MM.1S (cell line): Measurements from ENCODE around the gene RCOR1.
"Not testable (repeated sequence)": the region's sequence is repeated elsewhere in the genome, so short reads cannot be mapped to it uniquely, and the experiment has no call there.

Experiments
- DNase-seq: peaks from one replicate; pipeline ENCODE4 v3.0.0-alpha.2; 2015
- H2AFZ ChIP-seq: fragments of 300-600 bp; sonication (generic); 2 replicates; pipeline ENCODE4 v1.6.0; 2016; ENCODE audit warnings: antibody characterized with exemption, low read length
- H3F3A ChIP-seq: fragments of 300-600 bp; sonication (generic); 2 replicates; pipeline ENCODE4 v1.6.1; 2016; ENCODE audit warnings: mild to moderate bottlenecking, antibody characterized with exemption, low read length, moderate library complexity, mixed read lengths; ENCODE audit not compliant: insufficient read depth
- H3K27ac ChIP-seq: fragments of 300-600 bp; sonication (generic); 2 replicates; pipeline ENCODE4 v1.5.1; 2016; ENCODE audit warnings: mild to moderate bottlenecking, low read length
- H3K27me3 ChIP-seq: fragments of 300-600 bp; sonication (generic); replicated peaks from 2 replicates; pipeline ENCODE4 v1.6.0; 2016; ENCODE audit warnings: low read length; ENCODE audit not compliant: insufficient read depth
- H3K36me3 ChIP-seq: fragments of 300-600 bp; sonication (generic); replicated peaks from 2 replicates; pipeline ENCODE4 v1.6.1; 2016; ENCODE audit warnings: mild to moderate bottlenecking, low read length, mixed read lengths; ENCODE audit not compliant: insufficient read depth
- H3K4me1 ChIP-seq: fragments of 300-600 bp; sonication (generic); 2 replicates; pipeline ENCODE4 v1.6.1; 2016; ENCODE audit warnings: low read length, mixed read lengths
- H3K4me2 ChIP-seq: fragments of 300-600 bp; sonication (generic); 2 replicates; pipeline ENCODE4 v1.6.0; 2016; ENCODE audit warnings: low read depth, low read length
- H3K4me3 ChIP-seq: fragments of 300-600 bp; sonication (generic); 2 replicates; pipeline ENCODE4 v1.5.1; 2016; ENCODE audit warnings: low read length, mixed read lengths
- H3K79me2 ChIP-seq: fragments of 300-600 bp; sonication (generic); 2 replicates; pipeline ENCODE4 v1.6.1; 2016; ENCODE audit warnings: mixed run types, low read length, mixed read lengths
- H3K9ac ChIP-seq: fragments of 300-600 bp; sonication (generic); 2 replicates; pipeline ENCODE4 v1.6.1; 2016; ENCODE audit warnings: low read length, mixed read lengths
- H3K9me2 ChIP-seq: fragments of 300-600 bp; sonication (generic); replicated peaks from 2 replicates; pipeline ENCODE4 v1.6.1; 2016; ENCODE audit warnings: mild to moderate bottlenecking, low read length, mixed read lengths; ENCODE audit not compliant: insufficient read depth
- H3K9me3 ChIP-seq: fragments of 300-600 bp; sonication (generic); replicated peaks from 2 replicates; pipeline ENCODE4 v1.6.1; 2016; ENCODE audit warnings: mild to moderate bottlenecking, low read length, mixed read lengths; ENCODE audit not compliant: insufficient read depth
- H4K20me1 ChIP-seq: fragments of 300-600 bp; sonication (generic); 2 replicates; pipeline ENCODE4 v1.6.1; 2016; ENCODE audit warnings: mild to moderate bottlenecking, low read length, moderate library complexity, mixed read lengths; ENCODE audit not compliant: insufficient read depth
- EZH2 ChIP-seq: fragments of 300-600 bp; sonication (generic); optimal IDR thresholded peaks from 2 replicates; pipeline ENCODE3; 2017; ENCODE audit warnings: low read depth, mild to moderate bottlenecking, antibody characterized with exemption, low read length, mixed read lengths
- EZH2phosphoT487 ChIP-seq: fragments of 300-600 bp; sonication (generic); IDR thresholded peaks from 2 replicates; pipeline ENCODE4 v1.6.1; 2018; ENCODE audit warnings: antibody characterized with exemption, low read length
- TF ChIP-seq, protein P1 (sequence below): fragments of 300-600 bp; sonication (generic); IDR thresholded peaks from 2 replicates; pipeline ENCODE4 v1.5.1; 2016; ENCODE audit warnings: antibody characterized with exemption, low read length, mixed read lengths

The RCOR1 gene

DNA sequence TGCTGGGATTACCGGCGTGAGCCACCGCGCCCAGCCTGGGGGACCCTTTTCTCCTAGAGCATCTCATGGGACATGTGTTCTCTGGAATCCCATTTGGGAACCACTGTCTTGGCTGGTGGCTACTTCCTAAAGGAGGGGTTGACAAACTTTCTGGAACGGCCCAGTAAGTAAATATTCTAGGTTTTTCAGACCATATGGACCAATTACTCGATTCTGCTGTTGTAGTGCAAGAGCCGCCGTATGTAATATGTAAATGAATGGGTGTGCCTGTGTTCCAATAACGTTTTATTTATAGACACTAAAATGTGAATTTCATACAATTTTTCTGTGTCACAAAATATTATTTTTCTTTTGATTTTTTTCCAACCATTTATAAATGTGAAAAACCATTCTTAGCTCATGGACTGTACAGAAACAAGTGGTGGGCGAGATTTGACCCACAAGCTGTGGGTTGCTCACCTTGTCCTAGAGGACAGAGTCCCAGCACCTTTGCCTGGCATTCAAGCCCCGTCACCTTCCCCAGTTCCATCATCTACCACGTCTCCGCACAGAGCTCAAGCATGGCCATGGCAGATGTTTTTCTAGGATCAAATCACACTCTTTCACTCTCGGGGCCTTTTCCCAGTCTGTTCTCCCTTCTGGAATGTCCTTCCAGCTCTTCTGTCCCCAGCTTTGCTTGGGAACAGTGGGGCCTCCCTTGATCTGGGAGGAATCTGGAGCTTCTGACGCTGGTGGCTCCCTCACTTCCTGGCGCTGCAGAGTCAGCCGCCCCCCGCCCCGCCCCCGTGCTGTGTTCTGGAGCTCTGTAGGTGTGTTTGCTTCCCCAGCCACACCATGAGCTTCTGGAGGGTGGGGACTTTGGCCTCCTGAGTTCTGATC, 17.9 kb upstream of the RCOR1 start:
- Histone ChIP-seq H3K9ac (no peak overlapping the region), H3K4me3 (no peak overlapping the region), H3K4me1 (no peaks in the 10 kb centered on the region), H4K20me1 (no peaks in the 10 kb centered on the region), H3K9me2 (no peaks in the 10 kb centered on the region), H3K4me2 (no peak overlapping the region), H2AFZ (no peak overlapping the region), H3K36me3 (no peaks in the 10 kb centered on the region), H3K27ac (no peak overlapping the region), H3K27me3 (no peaks in the 10 kb centered on the region), H3K79me2 (no peaks in the 10 kb centered on the region), H3F3A (no peaks in the 10 kb centered on the region), H3K9me3 (no peaks in the 10 kb centered on the region)
- TF ChIP-seq, protein P1, sequence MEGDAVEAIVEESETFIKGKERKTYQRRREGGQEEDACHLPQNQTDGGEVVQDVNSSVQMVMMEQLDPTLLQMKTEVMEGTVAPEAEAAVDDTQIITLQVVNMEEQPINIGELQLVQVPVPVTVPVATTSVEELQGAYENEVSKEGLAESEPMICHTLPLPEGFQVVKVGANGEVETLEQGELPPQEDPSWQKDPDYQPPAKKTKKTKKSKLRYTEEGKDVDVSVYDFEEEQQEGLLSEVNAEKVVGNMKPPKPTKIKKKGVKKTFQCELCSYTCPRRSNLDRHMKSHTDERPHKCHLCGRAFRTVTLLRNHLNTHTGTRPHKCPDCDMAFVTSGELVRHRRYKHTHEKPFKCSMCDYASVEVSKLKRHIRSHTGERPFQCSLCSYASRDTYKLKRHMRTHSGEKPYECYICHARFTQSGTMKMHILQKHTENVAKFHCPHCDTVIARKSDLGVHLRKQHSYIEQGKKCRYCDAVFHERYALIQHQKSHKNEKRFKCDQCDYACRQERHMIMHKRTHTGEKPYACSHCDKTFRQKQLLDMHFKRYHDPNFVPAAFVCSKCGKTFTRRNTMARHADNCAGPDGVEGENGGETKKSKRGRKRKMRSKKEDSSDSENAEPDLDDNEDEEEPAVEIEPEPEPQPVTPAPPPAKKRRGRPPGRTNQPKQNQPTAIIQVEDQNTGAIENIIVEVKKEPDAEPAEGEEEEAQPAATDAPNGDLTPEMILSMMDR: no peak
- no peak for TF ChIP-seq EZH2phosphoT487
- DNase-seq: no peak

DNA sequence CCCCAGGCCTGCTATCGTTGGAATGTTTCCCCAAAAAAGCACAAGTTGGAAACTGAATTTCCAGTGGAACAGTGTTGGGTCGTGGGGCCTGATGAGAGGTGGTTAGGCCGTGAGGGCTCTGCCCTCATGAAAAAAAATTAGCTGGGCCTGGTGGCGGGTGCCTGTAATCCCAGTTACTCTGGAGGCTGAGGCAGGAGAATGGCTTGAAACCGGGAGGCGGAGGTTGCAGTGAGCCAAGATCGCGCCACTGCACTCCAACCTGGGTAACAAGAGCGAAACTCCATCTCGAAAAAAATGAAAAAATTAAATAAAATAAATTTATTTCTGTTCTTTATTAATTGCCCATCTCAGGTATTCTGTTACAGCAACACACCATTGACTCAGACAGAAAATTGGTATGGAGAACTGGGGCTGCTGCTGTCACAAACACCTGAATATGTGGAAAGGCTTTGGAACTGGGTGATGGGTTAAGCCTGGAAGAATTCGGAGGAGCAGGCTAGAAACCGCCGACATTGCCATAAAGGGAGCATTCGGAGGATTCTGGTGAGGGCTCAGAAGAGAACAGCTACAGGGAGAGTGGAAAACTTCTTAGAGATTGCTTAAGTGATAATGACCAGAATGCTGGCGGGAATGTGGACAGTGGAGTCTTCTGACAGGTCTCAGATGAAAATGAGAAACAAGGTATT, 17.1 kb upstream of the RCOR1 start:
- H3K79me2 ChIP-seq: no peaks in the 10 kb centered on the region
- H3K9me2 ChIP-seq: no peaks in the 10 kb centered on the region
- DNase-seq: no peak
- no peak overlapping the region for H3K4me2 ChIP-seq
- no peak overlapping the region for H3K27ac ChIP-seq
- no peaks in the 10 kb centered on the region for H3K9me3 ChIP-seq
- no peaks in the 10 kb centered on the region for H3K27me3 ChIP-seq
- H3K4me1 ChIP-seq: no peaks in the 10 kb centered on the region
- H3K9ac ChIP-seq: no peak overlapping the region
- no peaks in the 10 kb centered on the region for H4K20me1 ChIP-seq
- H3F3A ChIP-seq: no peaks in the 10 kb centered on the region
- TF ChIP-seq EZH2 (no peak), EZH2phosphoT487 (no peak)
- TF ChIP-seq, protein P1: no peak
- H3K4me3 ChIP-seq: no peak overlapping the region
- H2AFZ ChIP-seq: no peak overlapping the region
- no peaks in the 10 kb centered on the region for H3K36me3 ChIP-seq

DNA sequence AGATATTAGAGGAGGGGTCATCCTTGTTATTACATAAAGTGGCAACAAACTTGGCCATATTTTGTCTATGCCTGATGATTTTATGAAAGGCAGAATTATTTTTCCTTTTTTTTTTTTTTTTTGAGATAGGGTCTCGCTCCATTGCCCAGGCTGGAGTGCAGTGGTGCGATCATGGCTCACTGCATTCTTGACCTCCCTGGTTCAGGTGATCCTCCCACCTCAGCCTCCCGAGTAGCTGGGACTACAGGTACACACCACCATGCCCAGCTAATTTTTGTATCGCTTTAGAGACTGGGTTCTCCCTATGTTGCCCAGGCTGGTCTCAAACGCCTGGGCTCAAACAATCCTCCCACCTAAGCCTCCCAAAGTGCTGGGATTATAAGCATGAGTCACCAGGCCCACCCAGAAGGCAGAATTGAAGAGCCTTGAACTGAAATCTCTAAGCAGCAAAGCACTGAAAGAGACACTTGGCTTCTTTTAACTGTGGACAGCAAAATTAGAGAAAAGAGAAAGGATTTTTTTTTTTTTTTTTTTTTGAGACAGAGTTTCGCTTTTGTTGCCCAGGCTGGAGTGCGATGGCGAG, 16.5 kb upstream of the RCOR1 start:
- not testable (repeated sequence) for DNase-seq, H3F3A ChIP-seq, H3K36me3 ChIP-seq, H3K79me2 ChIP-seq, H3K27me3 ChIP-seq, H4K20me1 ChIP-seq, H2AFZ ChIP-seq, H3K9me2 ChIP-seq, H3K27ac ChIP-seq, H3K4me1 ChIP-seq, H3K9ac ChIP-seq, H3K9me3 ChIP-seq, H3K4me2 ChIP-seq, H3K4me3 ChIP-seq

DNA sequence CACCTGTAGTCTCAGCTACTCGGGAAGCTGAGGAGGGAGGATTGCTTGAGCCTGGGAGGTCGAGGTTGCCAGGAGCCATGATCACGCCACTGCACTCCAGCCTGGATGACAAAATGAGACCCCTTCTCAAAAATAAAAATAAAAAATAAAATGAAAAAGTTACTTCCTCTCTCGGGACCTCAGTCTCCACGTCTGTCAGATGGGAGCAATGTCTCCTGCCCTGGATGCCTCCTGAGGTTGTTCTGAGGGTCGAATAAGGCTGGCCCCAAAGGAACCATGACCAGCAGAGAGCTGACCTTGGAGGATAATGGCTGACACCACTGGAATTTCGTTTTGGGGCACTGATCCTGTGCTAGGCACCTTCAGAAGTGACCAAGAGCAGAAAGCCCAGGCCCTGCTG, 13.6 kb upstream of the RCOR1 start:
- H3K27me3 ChIP-seq: no peaks in the 10 kb centered on the region
- H3K9ac ChIP-seq: no peak overlapping the region
- DNase-seq: no peak
- no peaks in the 10 kb centered on the region for H3F3A ChIP-seq
- H3K79me2 ChIP-seq: no peaks in the 10 kb centered on the region
- no peaks in the 10 kb centered on the region for H3K36me3 ChIP-seq
- no peak overlapping the region for H3K27ac ChIP-seq
- no peak for TF ChIP-seq EZH2phosphoT487
- no peak for TF ChIP-seq EZH2
- TF ChIP-seq, protein P1: no peak
- H3K4me2 ChIP-seq: no peak overlapping the region
- H2AFZ ChIP-seq: no peak overlapping the region
- H3K9me3 ChIP-seq: no peaks in the 10 kb centered on the region
- no peaks in the 10 kb centered on the region for H3K4me1 ChIP-seq
- no peaks in the 10 kb centered on the region for H4K20me1 ChIP-seq
- no peaks in the 10 kb centered on the region for H3K9me2 ChIP-seq
- no peak overlapping the region for H3K4me3 ChIP-seq
